ENCODE measurements around the gene GNB5.
"Not testable (repeated sequence)": the region's sequence is repeated elsewhere in the genome, so short reads cannot be mapped to it uniquely, and the experiment has no call there.

Gene GNB5

GRCh38 chr15:52165494-52166131 lies 25.6 kb downstream of the GNB5 start:
- not testable (repeated sequence) for DNase-seq (ENCODE audit: low read depth in 2 of 2)

- no peak for DNase-seq (ENCODE audit: low read depth in 2 of 2)
Measured at GRCh38 chr15:52164631-52165265, 26.4 kb downstream of the GNB5 start.

DNA sequence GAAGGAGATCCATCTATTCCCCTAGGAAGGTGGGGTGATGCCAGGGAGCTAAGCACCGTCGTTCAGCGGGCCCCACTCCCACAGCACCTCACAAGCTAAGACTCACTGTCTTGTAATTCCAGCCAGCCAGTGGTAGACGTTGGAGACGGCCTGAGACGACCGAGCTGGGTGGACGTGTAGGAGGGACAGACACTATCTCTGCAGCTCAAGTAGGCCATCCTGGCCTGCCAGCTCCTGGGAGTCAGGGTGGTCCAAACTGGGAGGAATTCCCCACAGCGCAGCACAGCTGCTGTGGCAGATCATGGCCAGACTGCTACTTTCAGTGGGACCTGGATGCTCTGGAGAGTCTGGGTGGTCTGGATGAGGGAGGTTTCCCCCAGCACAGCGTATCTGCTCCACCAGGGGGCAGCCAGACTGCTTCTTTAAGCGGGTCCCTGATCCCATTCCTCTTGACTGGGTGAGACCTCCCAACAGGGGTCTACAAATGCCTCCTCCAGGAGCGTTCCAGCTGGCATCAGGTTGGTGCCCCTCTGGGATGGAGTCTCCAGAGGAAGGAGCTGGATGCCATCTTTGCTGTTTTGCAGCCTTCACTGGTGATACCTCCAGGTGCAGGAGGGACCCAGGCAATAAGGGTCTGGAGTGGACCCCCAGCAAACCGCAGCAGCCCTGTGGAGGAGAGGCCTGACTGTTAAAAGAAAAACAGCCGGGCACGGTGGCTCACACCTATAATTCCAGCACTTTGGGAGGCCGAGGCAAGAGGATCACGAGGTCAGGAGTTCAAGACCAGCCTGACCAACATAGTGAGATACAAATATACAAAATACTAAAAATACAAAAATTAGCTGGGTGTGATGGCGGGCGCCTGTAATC lies 27.6 kb downstream of the GNB5 start:
- DNase-seq (ENCODE audit: low read depth in 2 of 2): no peak

DNA sequence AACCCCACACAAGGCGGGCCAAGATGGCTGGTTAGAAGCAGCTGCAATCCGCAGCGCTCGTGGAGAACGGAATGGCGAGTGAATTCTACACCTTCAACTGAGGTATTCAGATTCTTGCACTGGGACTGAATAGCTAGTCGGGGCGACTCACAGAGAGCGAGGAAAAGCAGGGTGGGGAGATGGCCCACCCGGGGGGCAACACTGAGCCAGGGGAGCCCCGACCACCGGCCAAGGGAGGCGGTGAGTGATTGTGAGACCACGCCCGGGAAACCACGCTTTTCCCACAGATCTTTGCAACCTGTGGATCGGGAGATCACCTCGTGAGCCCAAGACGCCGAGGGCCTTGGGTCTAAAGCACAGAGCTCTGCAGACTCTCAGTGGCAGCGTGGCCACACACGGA lies 28.3 kb downstream of the GNB5 start:
- DNase-seq (ENCODE audit: low read depth in 2 of 2): no peak

GRCh38 chr15:52162260-52162659 lies 28.9 kb downstream of the GNB5 start:
- no peak for DNase-seq (ENCODE audit: low read depth in 2 of 2)

DNA sequence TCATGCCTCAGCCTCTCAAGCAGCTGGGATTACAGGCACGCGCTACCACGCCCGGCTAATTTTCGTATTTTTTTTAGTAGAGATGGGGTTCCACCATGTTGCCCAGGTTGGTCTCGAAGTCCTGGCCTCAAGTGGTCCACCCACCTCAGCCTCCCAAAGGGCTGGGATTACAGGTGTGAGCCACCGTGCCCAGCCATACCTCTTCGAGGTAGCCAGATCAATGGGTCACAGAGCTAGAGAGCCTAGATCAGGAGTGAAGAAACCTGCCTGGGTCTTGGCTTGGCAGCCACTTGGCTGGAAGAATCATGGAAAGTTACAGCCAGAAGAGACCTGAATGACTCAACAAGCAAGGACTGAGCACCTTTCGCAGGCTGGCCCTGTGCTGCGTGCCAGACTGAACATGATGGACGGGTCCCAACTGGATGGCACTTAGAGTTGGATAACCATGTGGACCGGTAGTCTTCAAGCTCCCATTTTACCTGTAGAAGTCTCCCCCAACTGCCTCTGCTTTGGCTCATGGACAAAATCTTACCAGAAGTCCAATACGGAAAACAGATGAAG lies 29.7 kb downstream of the GNB5 start:
- DNase-seq (ENCODE audit: low read depth in 2 of 2): no peak

- no peak for DNase-seq (ENCODE audit: low read depth in 2 of 2)
Measured at GRCh38 chr15:52159645-52160044, 31.5 kb downstream of the GNB5 start.

GRCh38 chr15:52158084-52158765 lies 33.0 kb downstream of the GNB5 start:
- DNase-seq (ENCODE audit: low read depth in 2 of 2): no peak

DNA sequence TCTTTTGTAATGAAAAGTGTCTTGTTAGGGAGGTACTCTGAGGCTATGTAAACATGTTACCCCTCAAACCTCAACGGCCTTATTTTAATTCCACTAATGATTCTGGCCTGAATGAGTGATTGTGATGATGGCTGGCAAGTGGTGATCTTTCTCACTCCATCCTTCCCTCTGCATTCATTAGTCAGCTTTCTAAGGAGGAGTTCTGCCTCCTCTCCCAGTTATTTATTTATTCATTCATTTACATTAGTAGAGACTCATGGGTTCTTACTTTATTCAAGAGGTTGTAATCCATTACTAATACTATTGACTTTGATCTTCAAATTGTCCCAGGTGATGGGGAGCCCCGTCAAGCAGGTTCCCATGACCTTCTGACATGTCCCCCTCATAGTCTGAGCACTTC lies 35.3 kb downstream of the GNB5 start:
- DNase-seq (ENCODE audit: low read depth in 2 of 2): no peak

DNA sequence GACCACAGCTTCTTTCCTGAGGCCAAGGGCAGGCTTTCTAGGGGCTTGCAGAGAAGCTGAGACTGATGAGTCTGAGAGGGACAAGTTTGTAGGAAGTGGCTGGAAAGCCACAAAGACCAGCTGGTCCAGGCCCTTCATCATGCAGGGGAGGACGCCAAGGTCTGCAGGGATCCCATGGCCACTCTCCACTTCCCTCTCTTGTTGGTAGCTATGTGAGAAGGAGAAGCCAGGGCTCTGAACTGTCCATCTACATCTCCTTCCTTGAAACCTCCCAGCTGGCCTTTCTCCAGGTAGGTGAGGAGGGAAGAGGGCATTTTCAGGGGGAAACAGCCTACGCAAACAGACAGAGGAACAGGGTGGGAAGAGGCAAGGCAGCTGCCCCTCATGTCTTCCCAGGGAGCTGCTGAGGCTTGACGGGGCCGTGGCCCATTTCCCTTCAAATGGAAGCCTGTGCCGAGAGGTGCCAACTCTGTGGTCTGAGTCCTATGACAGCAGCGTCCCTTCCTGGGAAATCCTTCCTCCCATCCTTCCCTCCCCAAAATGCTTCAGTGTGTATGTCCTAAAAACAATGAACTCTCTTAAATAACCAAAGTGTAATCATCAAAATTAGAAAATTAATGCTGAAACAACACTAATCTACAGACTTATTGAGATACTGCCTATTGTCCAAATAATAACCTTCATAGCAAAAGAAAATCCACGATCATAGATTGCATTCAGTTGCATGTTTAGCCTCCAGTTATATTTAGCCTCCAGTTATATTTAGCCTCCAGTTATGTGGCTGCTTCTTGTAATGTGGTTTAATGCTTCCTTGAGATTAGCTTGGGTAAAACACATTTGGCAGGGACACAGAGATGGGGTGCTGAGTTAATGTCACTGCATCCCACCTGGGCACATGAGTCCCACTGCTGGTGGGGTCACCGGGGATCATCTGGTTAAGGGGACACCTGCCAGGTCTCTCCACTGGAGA lies 36.0 kb downstream of the GNB5 start:
- DNase-seq (ENCODE audit: low read depth in 2 of 2): no peak

- DNase-seq (ENCODE audit: low read depth in 2 of 2): no peak
Measured at GRCh38 chr15:52153900-52154895, 37.0 kb downstream of the GNB5 start.

DNA sequence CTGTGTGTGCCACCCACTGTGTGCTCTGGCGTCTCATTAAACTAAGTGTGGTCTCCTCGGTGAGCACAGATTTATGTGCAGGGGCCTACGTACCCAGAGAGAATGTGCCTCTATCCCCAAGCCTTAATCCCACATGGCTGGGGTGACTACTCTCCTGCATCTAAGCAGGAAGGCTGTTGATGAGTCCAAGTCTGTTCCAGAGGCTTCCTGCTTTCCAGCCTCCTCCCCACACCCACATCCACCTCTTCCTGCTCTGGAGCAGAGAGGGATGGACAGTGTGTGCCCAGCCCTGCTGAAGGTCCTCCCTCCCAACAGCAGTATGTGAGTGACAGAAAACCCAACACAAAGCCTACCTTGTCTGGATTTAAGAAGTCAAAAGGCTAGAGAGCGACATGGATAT lies 39.8 kb downstream of the GNB5 start:
- no peak for DNase-seq (ENCODE audit: low read depth in 2 of 2)

DNA sequence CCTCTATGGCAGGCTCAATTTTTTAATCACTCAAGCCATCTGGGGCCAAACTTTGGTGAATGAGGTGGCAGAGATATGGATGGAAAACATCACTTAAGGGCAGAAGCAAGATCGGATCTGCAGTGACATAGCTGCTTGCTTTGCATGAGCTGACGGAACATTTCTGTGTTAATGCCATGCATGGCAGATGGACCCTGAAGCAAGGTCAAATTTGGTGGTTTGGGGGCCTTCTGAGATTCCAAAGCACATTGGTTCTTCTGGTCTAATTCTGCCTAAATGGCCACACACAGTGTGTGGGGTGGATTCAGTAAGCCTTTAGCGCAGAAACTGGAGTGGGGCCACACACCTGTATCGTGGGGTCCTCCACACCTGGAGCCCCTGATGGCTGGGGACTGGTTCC lies 40.3 kb downstream of the GNB5 start:
- no peak for DNase-seq (ENCODE audit: low read depth in 2 of 2)

- DNase-seq (ENCODE audit: low read depth in 2 of 2): no peak
Measured at GRCh38 chr15:52150043-52150825, 41.0 kb downstream of the GNB5 start.

GRCh38 chr15:52148403-52148802 lies 42.8 kb downstream of the GNB5 start:
- DNase-seq (ENCODE audit: low read depth in 2 of 2): no peak

DNA sequence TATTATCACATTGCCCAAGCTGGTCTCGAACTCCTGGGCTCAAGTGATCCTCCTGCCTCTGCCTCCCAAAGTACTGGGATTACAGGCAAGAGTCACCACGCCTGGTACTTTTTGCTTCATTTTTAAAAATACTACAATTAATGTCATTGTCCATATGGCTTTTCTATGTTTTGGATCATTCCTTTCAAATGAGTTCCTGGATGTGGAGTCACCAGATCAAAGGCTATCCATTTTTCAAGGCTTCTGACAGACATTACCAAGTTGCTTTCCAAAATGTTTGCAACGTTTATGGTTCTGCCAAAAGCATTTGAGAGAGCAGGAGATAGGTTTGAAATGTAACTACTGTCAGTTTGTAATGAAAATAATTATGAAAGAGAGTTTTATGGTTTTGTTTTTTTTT lies 44.4 kb downstream of the GNB5 start:
- no peak for DNase-seq (ENCODE audit: low read depth in 2 of 2)

DNA sequence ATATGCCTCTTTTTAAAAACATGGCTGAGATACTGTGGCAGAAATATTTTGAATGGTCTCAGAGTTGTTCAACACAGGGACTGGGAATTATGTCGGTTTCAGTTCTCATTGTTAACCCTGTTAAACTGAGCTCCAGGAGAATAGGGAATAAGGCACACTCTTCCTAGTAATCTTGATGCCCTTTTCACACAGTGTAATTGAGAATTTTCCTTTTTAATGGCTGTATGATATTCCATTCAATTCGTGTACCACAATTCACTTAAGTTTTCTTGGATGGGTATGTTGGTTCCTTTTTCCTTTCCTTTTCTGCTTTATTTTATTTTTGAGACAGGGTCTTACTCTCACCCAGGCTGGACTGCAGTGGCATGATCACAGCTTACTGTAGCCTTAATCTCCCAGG lies 44.9 kb downstream of the GNB5 start:
- no peak for DNase-seq (ENCODE audit: low read depth in 2 of 2)

- no peak for DNase-seq (ENCODE audit: low read depth in 2 of 2)
Measured at GRCh38 chr15:52144656-52145178, 46.5 kb downstream of the GNB5 start.
